B cell (primary cell): ENCODE measurements around the gene LIG4. TPM values are rescaled to one million over a fixed set of nuclear protein-coding genes. Genes with fewer than 3 reads are reported as not detected.

Experiments used
- ATAC-seq: fragments of 200-7000 bp; cut with Tn5 transposase; one replicate; pipeline ENCODE4 v1.10.0; 2021; ENCODE audit warnings: low read depth, mild to moderate bottlenecking, moderate number of reproducible peaks, moderate library complexity
- CTCF ChIA-PET: fragments of 350-600 bp; sonication (Branson Sonifier 250); formaldehyde crosslinking; loops from one replicate; lab custom pipeline; 2021; ENCODE audit warnings: antibody characterized with exemption, inconsistent platforms; lab: Charles Lee
- POLR2A ChIA-PET: fragments of 350-600 bp; sonication (Branson Sonifier 250); formaldehyde crosslinking; loops from one replicate; lab custom pipeline; 2021; ENCODE audit warnings: antibody characterized with exemption; lab: Charles Lee
- DNase-seq: peaks from one replicate; pipeline ENCODE4 v3.0.0; 2013
- H2AFZ ChIP-seq: 2 replicates; pipeline ENCODE4 v1.6.1; 2012; ENCODE audit warnings: mild to moderate bottlenecking, low read depth, low read length; ENCODE audit not compliant: insufficient read depth, poor library complexity, severe bottlenecking
- H3K27ac ChIP-seq, 2 donors: 1 replicate in 1 of 2; 2 replicates in 1 of 2; pipeline ENCODE4 v1.5.1; 2012 to 2013; ENCODE audit warnings: low read length in 2 of 2, mild to moderate bottlenecking in 2 of 2, moderate library complexity in 1 of 2
- H3K27me3 ChIP-seq, 4 experiments: fragments of 200-600 bp in 1 of 4; sonication (generic) in 1 of 4; replicated peaks in 1 of 4; 1 replicate in 2 of 4; 2 replicates in 2 of 4; pipeline versions ENCODE4 v1.6.1 to v1.7.0; 2013 to 2016; ENCODE audit warnings: low read length in 3 of 4, mild to moderate bottlenecking in 2 of 4, mixed read lengths in 1 of 4, moderate library complexity in 1 of 4; ENCODE audit not compliant: insufficient read depth in 4 of 4, control insufficient read depth in 3 of 4; ENCODE audit errors: control extremely low read depth in 1 of 4
- H3K36me3 ChIP-seq, 2 experiments: replicated peaks in 1 of 2; 1 replicate in 1 of 2; 2 replicates in 1 of 2; pipeline versions ENCODE4 v1.6.1 to v1.7.1; 2013; ENCODE audit warnings: low read length in 1 of 2; ENCODE audit not compliant: insufficient read depth in 2 of 2, control insufficient read depth in 1 of 2; ENCODE audit errors: control extremely low read depth in 1 of 2, extremely low read depth in 1 of 2
- H3K4me1 ChIP-seq, 2 donors: fragments of 200-600 bp in 1 of 2; sonication (generic) in 1 of 2; 1 replicate in 1 of 2; 2 replicates in 1 of 2; pipeline versions ENCODE4 v1.5.1 to v1.6.1; 2013 to 2017; ENCODE audit warnings: low read length in 2 of 2; ENCODE audit not compliant: control insufficient read depth in 2 of 2, insufficient read depth in 2 of 2
- H3K4me2 ChIP-seq: replicated peaks from 2 replicates; pipeline ENCODE3; 2012; ENCODE audit warnings: mild to moderate bottlenecking, low read depth, low read length; ENCODE audit not compliant: poor library complexity, severe bottlenecking
- H3K4me3 ChIP-seq, 5 experiments: fragments of 200-600 bp in 1 of 5; sonication (generic) in 1 of 5; 1 replicate in 3 of 5; 2 replicates in 2 of 5; pipeline versions ENCODE4 v1.5.1 to v1.7.0; 2011 to 2016; ENCODE audit warnings: low read length in 4 of 5, mild to moderate bottlenecking in 4 of 5, low read depth in 2 of 5, control low read depth in 1 of 5, moderate library complexity in 1 of 5; ENCODE audit not compliant: insufficient read depth in 1 of 5; ENCODE audit errors: control extremely low read depth in 1 of 5, extremely low read depth in 1 of 5
- H3K79me2 ChIP-seq: fragments of 200-600 bp; sonication (generic); one replicate; pipeline ENCODE4 v1.6.0; 2016; ENCODE audit warnings: low read length; ENCODE audit not compliant: control insufficient read depth, insufficient read depth
- H3K9ac ChIP-seq: fragments of 200-600 bp; sonication (generic); 2 replicates; pipeline ENCODE4 v1.6.1; 2017; ENCODE audit warnings: mild to moderate bottlenecking, low read length, moderate library complexity
- H3K9me3 ChIP-seq, 3 donors: one replicate each; pipeline versions ENCODE4 v1.6.1 to v1.7.1; 2013; ENCODE audit warnings: low read length in 2 of 3; ENCODE audit not compliant: control insufficient read depth in 2 of 3, insufficient read depth in 1 of 3; ENCODE audit errors: control extremely low read depth in 1 of 3
- H4K20me1 ChIP-seq: 2 replicates; pipeline ENCODE4 v1.6.0; 2012; ENCODE audit warnings: mild to moderate bottlenecking, low read length; ENCODE audit not compliant: insufficient read depth, control insufficient read depth, poor library complexity, severe bottlenecking
- H3K27ac Mint-ChIP-seq: one replicate; pipeline ENCODE4 v1.8.0; 2021; ENCODE audit warnings: mixed read lengths
- H3K27me3 Mint-ChIP-seq: one replicate; pipeline ENCODE4 v1.8.0; 2021; ENCODE audit warnings: mixed read lengths
- H3K4me1 Mint-ChIP-seq: one replicate; pipeline ENCODE4 v1.8.0; 2021; ENCODE audit warnings: mixed read lengths
- H3K4me3 Mint-ChIP-seq: one replicate; pipeline ENCODE4 v1.8.0; 2021; ENCODE audit warnings: mixed read lengths
- H3K9me3 Mint-ChIP-seq: one replicate; pipeline ENCODE4 v1.8.0; 2022; ENCODE audit warnings: mixed read lengths; ENCODE audit not compliant: insufficient read depth
- CTCF ChIP-seq: fragments of 200-600 bp; IDR thresholded peaks from one replicate; pipeline ENCODE4 v1.8.0; 2022; ENCODE audit warnings: antibody characterized with exemption, mild to moderate bottlenecking
- EZH2 ChIP-seq: IDR thresholded peaks from 2 replicates; pipeline ENCODE4 v1.6.1; 2012; ENCODE audit warnings: borderline replicate concordance, low read depth, mild to moderate bottlenecking, moderate library complexity, low read length; ENCODE audit not compliant: insufficient read depth, poor library complexity, severe bottlenecking
- WGBS: methylation state at CpG from one replicate; pipeline ENCODE4 v1.1.5; 2013; ENCODE audit warnings: missing lambda C conversion rate; ENCODE audit not compliant: insufficient coverage; 5-methylcytosine and 5-hydroxymethylcytosine counted together
- intact Hi-C: fragments of 100-400 bp; cut with micrococcal nuclease; formaldehyde crosslinking; loops from one replicate; pipeline ENCODE4 v1.10.0; 2022
- polyA plus RNA-seq: library from polyadenylated mRNA; depleted of rRNA; stranded (reverse); fragments of >200 nt; gene quantifications from 2 replicates; pipeline ENCODE4 v1.2.3, GENCODE V29; 2012
- total RNA-seq, 2 donors: library from RNA; stranded (reverse); fragments of 120-200 nt in 1 of 2; gene quantifications; 1 replicate in 1 of 2; 2 replicates in 1 of 2; pipeline versions ENCODE4 v1.2.3 to v1.2.4, GENCODE V29; 2013 to 2022

Gene LIG4
- total and polyA plus RNA-seq, 2 donors (not counting 1 experiment from before 2014, with no cell fraction given): 6.6 to 22.3 TPM

- POLR2A ChIA-PET: no interaction called here
- peak overlapping the region; percentile 75 to 77 for H3K27ac ChIP-seq
- peaks cover 0 to 5% (median 0%) of the 10 kb centered on the region in 3 donors for H3K9me3 ChIP-seq
- no peaks in the 10 kb centered on the region for H4K20me1 ChIP-seq
- H3K4me3 Mint-ChIP-seq: peak overlapping the region; percentile 70
- H3K27ac Mint-ChIP-seq: peak overlapping the region; percentile 96
- TF ChIP-seq EZH2: no peak
- peaks cover 23 to 30% of the 10 kb centered on the region in 2 donors for H3K4me1 ChIP-seq
- peaks cover 27% of the 10 kb centered on the region for H3K4me1 Mint-ChIP-seq
- 0% methylated on average over 1 of the region's 3 CpGs for WGBS
- peak overlapping the region in 1 of 5 experiments; percentile 43 for H3K4me3 ChIP-seq
- ATAC-seq: peak; percentile 82
- H3K9me3 Mint-ChIP-seq: no peaks in the 10 kb centered on the region
- H3K79me2 ChIP-seq: no peaks in the 10 kb centered on the region
- peak overlapping the region; percentile 56 for H3K4me2 ChIP-seq
- intact Hi-C loops: loop anchor here (2.0 kb wide), 1 partner anchor 30 kb away; the partner anchor contains the start of gene LIG4
- H3K9ac ChIP-seq: peak overlapping the region; percentile 24
- CTCF ChIA-PET: interaction anchor here (0.6 kb wide), 1 partner anchor 9 kb away, joined by 3 read pairs; no protein-coding TSS in a partner anchor
- peak overlapping the region; percentile 55 for H2AFZ ChIP-seq
- peaks cover 3% of the 10 kb centered on the region for H3K27me3 Mint-ChIP-seq
- H3K36me3 ChIP-seq: no peaks in the 10 kb centered on the region
- DNase-seq: peak; percentile 65
- H3K27me3 ChIP-seq: no peaks in the 10 kb centered on the region
These were observed 30.1 kb downstream of the LIG4 start for GRCh38 chr13:108185223-108185622.

GRCh38 chr13:108182652-108183051 is 32.7 kb downstream of the LIG4 start:
- Histone ChIP-seq H3K79me2 (no peaks in the 10 kb centered on the region), H3K27me3 (no peaks in the 10 kb centered on the region), H3K4me2 (no peak overlapping the region), H3K4me3 (no peak overlapping the region), H2AFZ (no peak overlapping the region), H4K20me1 (no peaks in the 10 kb centered on the region), H3K36me3 (no peaks in the 10 kb centered on the region), H3K9ac (no peak overlapping the region), H3K27ac (no peak overlapping the region), H3K4me1 (peaks cover 23 to 30% of the 10 kb centered on the region in 2 donors), H3K9me3 (peaks cover 0 to 4% (median 0%) of the 10 kb centered on the region in 3 donors)
- ChIA-PET CTCF (interaction anchor here (1.5 kb wide), 1 partner anchor 33 kb away, joined by 4 read pairs; the partner anchor contains the start of gene LIG4), POLR2A (no interaction called here)
- TF ChIP-seq EZH2: no peak
- no peak for TF ChIP-seq CTCF
- 71% methylated on average over 1 of the region's 3 CpGs for WGBS
- no peak overlapping the region for H3K27ac Mint-ChIP-seq
- H3K4me3 Mint-ChIP-seq: no peak overlapping the region
- DNase-seq: no peak
- peaks cover 27% of the 10 kb centered on the region for H3K4me1 Mint-ChIP-seq
- no peaks in the 10 kb centered on the region for H3K9me3 Mint-ChIP-seq
- no peaks in the 10 kb centered on the region for H3K27me3 Mint-ChIP-seq
- intact Hi-C loops: no loop called here
- no peak for ATAC-seq
